Stimulated activated CD8-positive, alpha-beta memory T cell treated with anti-CD3 and anti-CD28 coated beads, Interleukin-4, amount 100 ng/mL, for 4 hours (primary cell): ENCODE results near the gene PRCC.
A peak's percentile ranks its signal among the peaks of the same experiment; 100 is the strongest.
"Not testable (repeated sequence)": the region's sequence is repeated elsewhere in the genome, so short reads cannot be mapped to it uniquely, and the experiment has no call there.

Experiments used
- DNase-seq, 2 donors: peaks; one replicate each; pipeline ENCODE4 v3.0.0-alpha.2; 2020; ENCODE audit warnings: low read depth in 2 of 2, low spot score in 1 of 2

PRCC gene

DNA sequence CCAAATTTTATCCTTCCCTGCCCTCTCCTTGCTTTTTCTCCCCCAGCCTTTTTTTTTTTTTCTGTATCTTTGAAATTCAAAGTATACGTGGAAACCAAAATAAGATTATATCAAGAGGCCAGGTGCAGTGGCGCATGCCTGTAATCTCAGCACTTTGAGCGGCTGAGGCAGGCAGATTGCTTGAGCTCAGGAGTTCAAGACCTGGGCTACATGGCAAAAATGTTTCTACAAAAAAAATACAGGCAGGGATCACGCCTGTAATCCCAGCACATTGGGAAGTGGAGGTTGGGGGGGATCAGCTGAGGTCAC lies 6.6 kb upstream of the PRCC start:
- DNase-seq, result no peak

DNA sequence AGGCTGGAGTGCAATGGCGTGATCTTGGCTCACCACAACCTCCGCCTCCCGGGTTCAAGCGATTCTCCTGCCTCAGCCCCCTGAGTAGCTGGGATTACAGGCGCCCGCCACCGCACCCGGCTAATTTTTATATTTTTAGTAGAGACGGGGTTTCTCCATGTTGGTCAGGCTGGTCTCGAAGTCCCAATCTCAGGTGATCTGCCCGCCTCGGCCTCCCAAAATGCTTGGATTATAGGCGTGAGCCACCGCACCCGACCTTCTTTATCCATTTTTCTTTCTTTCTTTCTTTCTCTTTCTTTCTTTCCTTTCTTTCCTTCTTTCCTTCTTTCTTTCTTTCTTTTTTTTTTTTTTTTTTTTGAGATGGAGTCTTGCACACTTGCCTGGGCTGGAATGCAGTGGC lies 2.2 kb upstream of the PRCC start:
- DNase-seq, result not testable (repeated sequence)

DNA sequence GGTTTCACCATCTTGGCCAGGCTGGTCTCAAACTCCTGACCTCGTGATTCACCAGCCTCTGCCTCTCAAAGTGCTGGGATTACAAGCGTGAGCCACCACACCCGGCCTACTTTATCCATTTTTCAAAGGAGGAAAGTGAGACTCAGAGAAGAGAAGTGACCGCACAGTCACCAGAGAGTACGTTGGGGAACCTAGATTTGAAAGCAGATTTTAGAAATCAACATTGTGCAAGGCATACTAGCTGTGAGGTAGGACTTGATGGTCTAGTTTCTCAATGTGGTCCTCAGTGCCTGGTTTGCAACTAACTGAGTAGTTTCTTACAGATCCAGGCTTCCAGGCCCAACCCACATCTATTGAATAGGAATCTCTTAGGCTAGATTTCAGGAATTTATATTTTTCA lies 1.7 kb upstream of the PRCC start:
- DNase-seq, result no peak

DNA sequence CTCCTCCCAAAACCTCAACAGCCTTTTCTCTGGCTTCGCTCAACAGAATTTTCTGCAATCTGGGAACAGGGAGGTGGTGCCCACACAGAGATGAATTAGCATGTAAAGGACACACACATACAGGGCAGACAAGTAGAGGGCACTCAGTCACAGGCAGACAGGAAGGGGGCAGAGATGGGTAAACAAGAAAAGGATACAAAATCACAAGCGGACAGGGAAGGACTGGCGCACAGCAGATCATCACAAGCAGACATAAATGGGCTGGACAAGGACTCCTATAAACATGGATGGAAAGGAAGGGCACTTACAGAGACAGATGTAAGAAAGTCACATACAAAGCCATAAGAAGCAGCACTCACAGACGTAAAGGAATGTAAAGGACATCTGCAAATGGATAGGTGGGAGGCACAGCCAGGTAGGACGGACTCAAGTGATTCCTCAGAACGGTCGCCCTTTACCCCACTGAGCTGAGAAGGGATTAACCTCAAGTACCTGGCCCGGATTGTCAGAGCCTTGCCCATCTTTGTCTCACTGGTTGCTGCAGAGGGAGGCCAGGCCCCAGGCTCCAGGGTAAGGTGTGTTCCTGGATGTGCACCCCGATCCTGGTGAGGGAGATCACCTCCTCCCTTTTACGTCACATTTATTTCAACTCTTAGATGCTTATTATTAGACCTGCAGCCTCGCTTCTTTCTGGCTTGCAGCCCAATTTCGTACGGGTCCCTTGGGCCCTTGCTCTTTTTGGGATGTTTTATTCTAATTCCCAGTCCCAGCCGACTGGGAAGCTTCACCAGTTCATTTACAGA lies 836 bp upstream of the PRCC start:
- DNase-seq, result no peak

DNA sequence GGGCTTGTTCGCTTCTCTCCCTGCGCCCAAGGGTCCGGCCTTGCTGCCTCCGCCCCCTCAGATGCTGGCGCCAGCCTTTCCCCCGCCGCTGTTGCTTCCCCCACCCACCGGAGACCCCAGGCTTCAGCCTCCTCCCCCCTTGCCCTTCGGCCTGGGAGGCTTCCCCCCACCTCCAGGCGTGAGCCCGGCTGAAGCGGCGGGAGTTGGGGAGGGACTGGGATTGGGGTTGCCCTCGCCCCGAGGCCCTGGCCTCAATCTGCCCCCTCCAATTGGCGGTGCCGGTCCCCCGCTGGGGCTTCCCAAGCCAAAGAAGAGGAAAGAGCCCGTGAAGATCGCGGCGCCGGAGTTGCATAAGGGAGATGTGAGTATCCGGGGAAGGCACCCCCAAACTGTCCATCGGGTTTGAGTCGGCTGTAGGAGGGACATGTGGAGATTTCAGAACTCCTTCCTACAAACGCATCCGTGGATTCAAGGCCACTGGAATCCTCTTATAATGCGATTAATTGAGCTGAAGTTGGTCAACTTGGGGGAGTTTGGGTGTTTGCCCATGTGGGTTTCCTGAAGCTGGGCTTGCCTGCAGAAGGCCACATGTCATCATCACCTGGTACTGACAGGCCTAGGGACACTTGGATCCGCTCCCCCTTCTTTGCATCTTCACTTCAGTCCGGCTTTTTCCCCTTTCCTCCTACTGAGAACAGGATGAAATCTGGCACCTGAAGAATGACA lies 707 bp downstream of the PRCC start:
- DNase-seq, result peak in 1 of 2 donors; percentile 6

DNA sequence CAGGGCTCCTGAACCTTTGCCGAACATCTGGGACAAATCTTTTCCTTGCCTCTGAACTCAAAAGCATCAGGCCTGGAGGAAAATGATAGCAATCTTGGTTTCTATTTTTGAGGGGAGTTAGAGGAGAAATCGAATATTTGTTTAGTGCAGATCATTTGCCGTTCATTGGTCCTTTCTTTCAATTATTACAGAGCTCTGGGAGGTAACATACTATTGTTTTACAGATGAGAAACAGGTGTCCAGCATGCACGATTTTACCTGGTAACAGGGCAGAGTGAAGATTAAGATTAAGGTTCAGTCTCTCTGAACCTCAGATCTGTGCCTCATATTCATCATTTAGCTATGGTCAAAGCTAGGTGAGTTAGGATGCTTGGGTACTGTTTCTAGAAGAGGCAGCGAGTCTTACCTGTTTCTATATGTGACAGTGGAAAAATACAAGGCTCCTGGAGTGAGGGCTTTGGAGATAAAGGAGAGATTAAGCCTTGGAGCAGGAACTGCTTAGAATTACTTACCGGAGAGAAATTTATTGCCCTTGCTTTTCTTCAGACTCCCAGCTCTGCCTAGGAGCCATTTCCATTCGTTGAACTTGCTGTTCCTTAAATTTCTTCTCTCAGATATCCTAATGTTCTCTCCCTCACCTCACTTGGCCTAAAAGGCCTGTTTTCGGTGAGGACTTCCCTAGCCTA lies 1.4 kb downstream of the PRCC start:
- DNase-seq, result no peak

DNA sequence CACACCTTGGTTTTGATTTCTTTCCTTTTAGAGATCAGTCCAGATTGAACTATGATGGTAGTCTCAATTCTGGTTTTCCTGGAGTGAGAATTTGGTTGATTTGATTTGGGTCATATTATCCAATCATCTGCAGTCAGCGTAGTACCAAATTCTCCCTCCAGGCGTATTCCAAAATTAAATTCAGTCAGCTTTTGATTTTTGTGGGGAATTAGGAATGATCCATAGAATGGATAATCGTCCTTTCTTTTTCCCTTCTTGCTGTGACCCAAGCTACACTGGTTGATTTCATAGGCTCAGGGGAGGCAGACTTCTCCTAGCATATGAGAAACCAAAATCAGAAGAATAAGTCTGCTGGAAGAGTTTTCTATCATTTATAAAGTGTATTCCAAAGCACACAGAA lies 4.9 kb downstream of the PRCC start:
- no peak for DNase-seq

DNA sequence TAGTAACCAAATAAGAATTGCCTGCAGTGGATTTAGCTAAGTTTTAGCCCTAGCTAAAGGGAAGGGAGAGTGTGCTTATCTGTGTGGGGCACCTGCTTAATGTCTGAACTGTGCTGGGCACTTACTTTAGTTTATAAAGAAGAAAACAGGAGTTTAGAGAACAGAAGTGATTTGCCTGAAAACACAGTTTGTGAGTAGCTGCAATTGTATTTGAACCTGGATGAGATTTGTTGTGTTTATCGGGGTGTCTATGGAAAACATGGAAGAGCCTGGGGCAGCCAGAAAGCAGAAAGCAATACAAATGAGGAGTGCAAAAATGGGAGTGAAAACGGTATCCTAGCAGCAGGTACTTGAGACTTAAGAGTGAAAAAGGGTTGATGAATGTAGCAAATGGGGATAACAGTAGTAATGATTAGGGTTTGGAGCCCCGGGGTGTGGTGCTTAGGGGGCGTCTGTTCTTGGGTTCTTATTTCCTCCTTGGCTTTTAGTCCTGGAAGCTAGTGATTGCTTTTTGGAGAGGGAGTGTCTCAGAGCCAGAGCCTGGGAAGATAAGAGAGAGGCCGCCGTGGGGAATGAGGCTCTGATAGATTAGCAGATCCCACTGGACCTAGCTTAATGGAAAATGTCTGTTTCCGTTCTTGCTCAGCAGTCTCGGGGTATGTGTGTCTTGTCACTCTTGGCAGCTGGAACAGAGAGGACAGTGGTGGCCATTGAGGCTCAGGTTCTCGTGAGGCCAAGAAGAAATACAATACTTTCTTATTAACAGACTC lies 5.6 kb downstream of the PRCC start:
- no peak for DNase-seq

DNA sequence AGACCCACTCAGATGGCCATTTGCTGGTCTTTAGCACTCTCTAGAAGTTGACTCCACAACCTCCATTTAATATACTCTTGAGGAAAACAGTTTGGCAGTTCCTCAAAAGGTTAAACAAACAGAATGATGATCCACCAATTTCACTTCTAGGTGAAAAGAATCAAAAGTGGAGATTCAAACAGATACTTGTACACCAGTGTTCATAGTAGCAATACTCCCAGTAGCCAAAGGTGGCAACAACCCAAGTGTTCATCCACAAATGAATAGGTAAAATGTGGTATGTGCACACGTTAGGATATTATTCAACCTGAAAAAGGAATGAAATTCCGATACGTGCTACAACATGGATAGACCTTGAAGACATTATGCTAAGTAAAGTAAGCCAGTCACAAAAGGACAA lies 6.3 kb downstream of the PRCC start:
- DNase-seq, result no peak

DNA sequence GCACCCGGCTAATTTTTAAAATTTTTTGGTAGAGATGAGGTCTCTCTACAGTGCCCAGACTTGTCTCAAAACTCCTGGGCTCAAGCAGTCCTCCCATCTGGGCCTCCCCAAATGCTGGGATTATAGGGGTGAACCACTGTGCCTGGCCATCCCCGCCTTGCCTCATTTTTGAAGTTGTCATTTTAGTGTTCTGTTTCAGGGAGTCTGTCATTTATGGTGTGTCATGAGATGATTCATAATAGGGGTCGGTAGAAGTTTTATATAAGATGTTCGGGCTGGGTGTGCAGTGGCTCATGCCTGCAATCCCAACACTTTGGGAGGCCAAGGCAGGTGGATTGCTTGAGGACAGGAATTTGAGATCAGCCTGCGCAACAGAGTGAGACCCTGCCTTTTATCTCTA lies 8.5 kb downstream of the PRCC start:
- DNase-seq, result no peak

DNA sequence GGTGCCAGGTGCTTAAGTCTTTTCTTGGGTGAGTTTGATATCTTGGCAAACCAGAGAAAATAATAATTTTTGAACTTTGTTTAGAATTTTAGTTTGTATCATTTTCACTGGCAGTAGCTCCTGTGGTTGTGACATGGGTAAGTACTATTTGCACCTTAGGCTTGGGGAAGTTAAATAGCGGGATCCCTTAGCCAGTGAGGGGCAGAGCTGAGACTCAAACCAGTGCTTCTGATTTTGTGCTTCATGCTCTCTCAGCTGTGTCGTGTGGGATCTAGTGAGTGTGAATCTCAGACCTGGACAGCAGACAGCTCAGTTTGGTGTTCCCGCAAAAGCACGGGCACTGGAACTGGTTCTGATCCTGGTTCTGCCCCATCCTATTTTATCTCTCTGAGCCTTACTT lies 9.6 kb downstream of the PRCC start:
- no peak for DNase-seq

DNA sequence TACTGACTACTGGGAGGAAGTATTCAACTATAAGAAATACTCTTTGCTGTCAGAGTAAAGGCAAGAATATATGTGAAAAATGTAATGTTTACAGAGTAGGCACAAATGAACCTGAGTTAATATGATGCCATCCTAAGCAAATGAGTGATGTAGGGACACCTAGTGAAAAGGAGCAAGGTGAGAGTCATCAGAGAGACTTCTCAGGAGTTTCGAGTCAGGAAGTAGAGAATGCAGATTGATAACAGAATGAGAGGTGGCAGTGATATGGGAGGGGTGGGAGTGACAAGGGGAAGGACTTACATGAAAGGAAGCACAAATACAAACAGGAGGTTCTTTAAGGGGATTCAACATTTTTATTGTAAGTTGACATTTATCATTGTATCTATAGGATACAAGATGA lies 10.2 kb downstream of the PRCC start:
- DNase-seq, result no peak

DNA sequence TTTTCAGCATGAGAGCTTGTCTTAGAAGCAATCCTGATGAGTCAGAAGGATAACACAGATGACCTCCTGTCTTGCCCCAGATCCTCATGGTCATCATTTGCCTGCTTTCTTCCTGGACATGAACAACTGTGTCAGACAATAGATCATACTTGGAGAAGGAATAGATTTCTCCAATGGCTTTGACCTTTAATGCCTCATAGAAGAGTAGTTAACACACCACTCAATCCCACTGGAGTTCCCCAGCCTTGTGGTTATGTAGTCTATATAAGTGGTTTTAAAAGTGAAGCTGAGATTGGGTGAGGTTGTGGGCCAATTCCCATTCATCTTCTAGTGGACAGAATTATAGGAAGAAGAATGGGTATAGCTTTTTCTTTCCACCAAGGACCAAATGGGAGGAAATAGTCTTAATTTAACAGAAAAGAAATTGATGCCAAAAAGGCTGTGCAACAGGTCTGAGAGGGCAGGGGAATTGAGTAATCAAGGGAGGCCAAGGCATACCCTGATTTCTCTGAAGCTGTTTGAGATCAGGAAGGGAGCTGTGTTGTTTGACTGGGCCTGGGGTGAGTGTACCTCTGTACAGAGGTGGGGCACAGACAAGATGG lies 14.4 kb downstream of the PRCC start:
- DNase-seq, result no peak

DNA sequence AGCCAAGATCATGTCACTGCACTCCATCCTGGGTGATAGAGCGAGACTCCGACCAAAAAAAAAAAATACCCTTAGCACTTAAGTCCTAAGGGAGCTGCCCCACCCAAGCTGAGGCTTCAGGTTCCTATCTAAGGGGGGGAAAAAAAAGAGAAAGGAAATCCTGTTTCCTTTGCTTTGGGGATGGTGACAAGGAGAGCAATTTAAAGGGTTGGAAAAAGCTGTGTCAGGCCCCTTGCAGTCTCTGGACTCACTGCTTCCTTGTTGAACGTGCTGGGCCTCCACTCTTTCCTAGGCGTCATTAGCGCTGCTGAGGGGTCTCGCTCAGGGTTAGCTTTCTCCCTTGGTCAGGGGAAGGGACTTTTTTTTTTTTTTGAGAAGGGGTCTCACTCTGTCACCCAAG lies 18.1 kb downstream of the PRCC start:
- DNase-seq, result no peak

DNA sequence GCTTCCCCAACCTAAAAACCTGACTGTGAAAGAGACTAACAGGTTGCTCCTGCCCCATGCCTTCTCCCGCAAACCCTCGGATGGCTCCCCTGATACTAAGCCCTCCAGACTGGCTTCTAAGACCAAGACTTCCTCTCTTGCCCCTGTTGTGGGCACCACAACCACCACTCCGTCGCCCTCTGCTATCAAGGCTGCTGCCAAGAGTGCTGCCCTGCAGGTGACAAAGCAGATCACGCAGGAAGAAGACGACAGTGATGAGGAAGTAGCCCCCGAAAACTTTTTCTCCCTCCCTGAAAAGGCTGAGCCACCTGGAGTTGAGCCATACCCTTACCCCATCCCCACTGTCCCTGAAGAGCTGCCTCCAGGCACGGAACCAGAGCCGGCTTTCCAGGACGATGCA lies 19.3 kb downstream of the PRCC start:
- DNase-seq, result no peak

DNA sequence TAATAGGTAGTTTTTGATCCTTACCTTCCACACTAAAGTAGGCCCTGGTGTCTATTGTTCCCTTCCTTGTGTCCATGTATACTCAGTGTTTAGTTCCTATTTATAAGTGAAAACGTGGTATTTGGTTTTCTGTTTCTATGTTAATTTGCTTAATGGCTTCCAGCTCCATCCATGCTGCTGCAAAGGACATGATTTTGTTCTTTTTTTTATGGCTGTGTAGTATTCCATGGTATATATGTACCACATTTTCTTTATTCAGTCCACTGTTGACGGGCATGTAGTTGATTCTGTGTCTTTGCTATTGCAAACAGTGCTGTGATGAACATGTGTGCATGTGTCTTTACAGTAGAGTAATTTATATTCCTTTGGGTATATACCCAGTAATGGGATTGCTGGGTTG lies 20.8 kb downstream of the PRCC start:
- no peak for DNase-seq

DNA sequence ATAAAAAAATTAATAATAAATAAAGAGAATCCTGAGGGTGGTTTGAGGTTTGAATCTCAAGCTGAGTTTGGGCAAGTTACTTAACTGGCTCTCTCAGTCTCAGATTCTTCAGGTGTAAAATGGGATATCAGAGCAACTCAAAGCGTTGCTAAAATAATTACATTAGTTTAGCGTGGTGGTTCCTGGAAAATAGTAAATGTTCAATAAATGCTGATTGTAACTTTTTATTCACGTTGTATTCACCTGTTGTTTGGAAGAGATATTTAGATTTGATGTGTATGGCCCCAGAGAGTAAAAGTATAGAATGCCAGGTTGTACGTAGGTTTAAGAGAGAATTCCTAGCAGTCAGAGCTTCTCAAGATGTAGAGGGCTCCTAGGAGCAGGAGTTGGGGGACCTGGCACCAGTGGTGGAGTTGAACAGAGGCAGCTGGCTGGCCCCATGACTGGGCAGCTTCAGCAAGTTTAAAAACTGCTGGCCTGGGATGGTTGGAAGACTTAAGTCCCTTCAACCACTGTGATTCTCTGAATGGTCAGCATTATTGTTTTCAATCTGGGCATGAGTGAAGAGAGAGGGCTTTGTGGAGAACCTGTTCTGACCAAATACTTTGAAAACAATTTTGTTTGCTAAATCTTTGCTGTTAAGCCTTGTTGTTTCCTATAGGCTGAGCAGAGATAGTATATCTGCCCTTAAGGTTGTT lies 22.4 kb downstream of the PRCC start:
- no peak for DNase-seq

DNA sequence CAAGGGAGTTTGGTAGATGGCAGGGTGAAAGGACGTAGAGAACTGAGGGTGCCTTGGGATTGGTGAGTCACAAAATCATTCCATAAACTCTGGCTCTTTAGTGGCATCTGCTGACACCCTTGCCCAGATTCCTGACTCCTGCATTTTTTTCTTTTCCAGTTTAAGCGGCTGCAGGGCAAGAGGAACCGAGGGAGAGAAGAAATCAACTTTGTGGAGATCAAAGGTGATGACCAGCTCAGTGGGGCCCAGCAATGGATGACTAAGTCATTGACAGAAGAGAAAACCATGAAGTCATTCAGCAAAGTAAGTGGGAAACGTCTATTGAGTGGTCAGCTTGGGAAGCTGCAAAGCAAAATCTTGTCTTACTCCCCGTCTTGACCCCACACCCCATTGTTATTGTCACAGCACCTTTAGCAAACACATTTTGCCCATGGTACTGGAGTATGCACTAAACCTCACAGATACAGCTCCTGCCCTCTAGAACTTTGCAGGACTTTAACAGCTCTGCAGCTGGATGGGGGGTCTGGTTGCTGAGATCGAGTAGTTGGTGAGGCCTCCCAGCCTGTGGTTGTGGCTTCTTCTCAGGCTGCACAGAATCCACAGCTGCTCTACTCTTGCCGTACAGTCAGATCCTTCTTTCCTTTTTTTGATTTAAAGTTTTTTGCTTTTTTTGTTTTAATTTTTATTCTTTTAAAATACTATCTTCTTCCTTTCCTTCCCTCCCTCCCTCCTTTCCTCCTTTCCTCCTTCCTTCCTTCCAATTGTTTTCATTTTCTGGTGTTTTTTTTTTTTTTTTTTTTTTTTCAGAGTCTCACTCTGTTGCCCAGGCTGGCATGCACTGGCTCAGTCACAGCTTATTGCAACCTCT lies 27.4 kb downstream of the PRCC start:
- DNase-seq, result no peak

DNA sequence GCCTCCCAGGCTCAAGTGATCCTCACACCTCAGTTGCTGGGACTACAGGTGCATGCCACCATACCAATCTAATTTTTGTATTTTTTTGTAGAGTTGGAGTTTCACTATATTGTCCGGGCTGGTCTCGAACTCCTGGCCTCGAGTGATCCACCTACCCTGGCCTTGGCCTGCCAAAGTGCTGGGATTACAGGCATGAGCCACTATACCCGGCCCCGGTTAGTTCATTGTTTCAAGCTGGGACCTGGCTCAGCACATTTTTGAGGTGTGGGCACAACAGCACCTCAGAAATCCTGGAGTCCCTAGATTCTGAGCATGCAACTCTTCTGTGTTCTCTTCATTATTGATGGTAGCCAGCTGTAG lies 28.0 kb downstream of the PRCC start:
- DNase-seq, result no peak

DNA sequence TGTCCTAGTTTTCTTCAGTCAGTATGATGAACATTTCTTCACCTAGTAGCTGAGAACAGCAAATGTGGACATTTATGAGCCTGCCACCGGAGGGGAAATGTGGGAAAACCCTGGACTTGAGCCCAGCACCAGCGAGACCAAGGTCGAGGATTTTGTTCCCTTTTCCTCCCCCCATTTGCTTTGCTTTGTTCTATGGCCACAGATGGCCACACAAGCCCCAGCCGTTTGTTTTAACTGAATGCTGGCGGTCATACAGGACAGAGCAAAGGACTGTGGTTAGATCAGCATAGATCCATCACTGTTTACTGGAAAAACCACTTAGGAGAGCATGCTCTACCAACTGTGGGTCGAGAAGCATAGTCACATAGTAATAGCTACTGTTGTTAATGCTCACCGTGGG lies 28.5 kb downstream of the PRCC start:
- no peak for DNase-seq
